ENCODE results near the gene PRPF40A. TPM values are rescaled to one million over a fixed set of nuclear protein-coding genes. Genes with fewer than 3 reads are reported as not detected.
A peak's percentile ranks its signal among the peaks of the same experiment; 100 is the strongest.

Gene PRPF40A
- total RNA-seq, 1 donor from 2014 or later = 113 TPM

GRCh38 chr2:152716805-152717227 is 445 bp downstream of the PRPF40A start:
- DNase-seq = peak; percentile 59

GRCh38 chr2:152715854-152716428 is 1.3 kb downstream of the PRPF40A start:
- DNase-seq = no peak

GRCh38 chr2:152715112-152715511 is 2.1 kb downstream of the PRPF40A start:
- DNase-seq = no peak

- no peak for DNase-seq
These were observed 6.5 kb downstream of the PRPF40A start for GRCh38 chr2:152710713-152711112.

- DNase-seq = no peak
These were observed 8.5 kb downstream of the PRPF40A start for GRCh38 chr2:152708742-152709141.

GRCh38 chr2:152706477-152707021 is 10.7 kb downstream of the PRPF40A start:
- DNase-seq = no peak

- DNase-seq = no peak
These were observed 16.1 kb downstream of the PRPF40A start for GRCh38 chr2:152701198-152701597.

GRCh38 chr2:152696476-152696875 is 20.8 kb downstream of the PRPF40A start:
- DNase-seq = no peak

- DNase-seq = no peak
These were observed 21.5 kb downstream of the PRPF40A start for GRCh38 chr2:152695763-152696162.

- DNase-seq = no peak
These were observed 23.1 kb downstream of the PRPF40A start for GRCh38 chr2:152694161-152694661.

GRCh38 chr2:152693033-152693432 is 24.2 kb downstream of the PRPF40A start:
- DNase-seq = no peak

GRCh38 chr2:152686321-152686720 is 30.9 kb downstream of the PRPF40A start:
- no peak for DNase-seq

GRCh38 chr2:152683400-152683799 is 33.9 kb downstream of the PRPF40A start:
- no peak for DNase-seq

- no peak for DNase-seq
These were observed 34.6 kb downstream of the PRPF40A start for GRCh38 chr2:152682663-152683062.

GRCh38 chr2:152678808-152679207 is 38.5 kb downstream of the PRPF40A start:
- no peak for DNase-seq

- peak; percentile 39 for DNase-seq
These were observed 40.8 kb downstream of the PRPF40A start for GRCh38 chr2:152676461-152676860.

GRCh38 chr2:152674334-152674733 is 42.9 kb downstream of the PRPF40A start:
- DNase-seq = no peak

GRCh38 chr2:152664725-152665124 is 52.5 kb downstream of the PRPF40A start:
- no peak for DNase-seq

- DNase-seq = no peak
These were observed 56.2 kb downstream of the PRPF40A start for GRCh38 chr2:152661076-152661475.

- no peak for DNase-seq
These were observed 59.0 kb downstream of the PRPF40A start for GRCh38 chr2:152658221-152658620.

GRCh38 chr2:152657043-152657442 is 60.2 kb downstream of the PRPF40A start:
- no peak for DNase-seq

GRCh38 chr2:152655880-152656279 is 61.4 kb downstream of the PRPF40A start:
- no peak for DNase-seq

GRCh38 chr2:152651834-152652233 is 65.4 kb downstream of the PRPF40A start:
- DNase-seq = no peak

GRCh38 chr2:152650768-152651371 is 66.4 kb downstream of the PRPF40A start:
- DNase-seq = no peak

Data from tongue (tissue), 2 donors.